ENCODE data around the gene SEC14L5. TPM values are rescaled to one million over a fixed set of nuclear protein-coding genes. Genes with fewer than 3 reads are reported as not detected.

SEC14L5 gene
- total and polyA plus RNA-seq, 2 of the 4 experiments (the other 2 are of a cell fraction), result 0.07 TPM; not detected in 1

DNA sequence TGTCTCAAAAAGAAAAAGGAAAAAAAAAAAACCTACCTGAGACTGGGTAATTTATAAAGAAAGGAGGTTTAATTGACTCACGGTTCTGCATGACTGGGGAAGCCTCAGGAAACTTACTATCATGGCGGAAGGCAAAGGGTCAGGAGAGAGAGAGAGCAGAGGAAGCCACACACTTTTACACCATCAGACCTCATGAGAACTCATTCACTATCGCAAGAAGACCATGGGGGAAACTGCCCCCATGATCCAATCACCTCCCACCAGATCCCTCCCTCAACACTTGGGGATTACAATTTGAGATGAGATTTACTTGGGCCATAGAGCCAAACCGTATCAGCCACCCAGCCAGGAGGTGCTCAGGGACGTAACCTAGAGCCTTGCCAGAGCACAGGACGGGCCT lies 54.8 kb downstream of the SEC14L5 start:
- H4K91ac ChIP-seq (ENCODE audit: insufficient read depth, low read depth, low read length), result no peak overlapping the region
- H3K9ac ChIP-seq (ENCODE audit: low read depth, low read length), result no peak overlapping the region
- H3K36me3 ChIP-seq (ENCODE audit: control insufficient read depth, insufficient read depth, low read length), result no peaks in the 10 kb centered on the region
- no peak overlapping the region for H3K14ac ChIP-seq (replicated peaks; ENCODE audit: low read depth, low read length)
- H4K20me1 ChIP-seq (ENCODE audit: insufficient read depth, low read length), result no peaks in the 10 kb centered on the region
- no peak overlapping the region for H3K4ac ChIP-seq (ENCODE audit: low read depth, low read length)
- H3K56ac ChIP-seq (ENCODE audit: extremely low read depth, insufficient read depth, low read length), result no peak overlapping the region
- H4K8ac ChIP-seq (ENCODE audit: low read depth in 2 of 2, low read length in 2 of 2), result no peak overlapping the region
- H3K9me1 ChIP-seq (ENCODE audit: insufficient read depth, low read length), result no peaks in the 10 kb centered on the region
- no peak for DNase-seq
- H2AK9ac ChIP-seq (replicated peaks; ENCODE audit: low read depth, low read length, poor library complexity), result no peak overlapping the region
- H3K4me3 ChIP-seq (ENCODE audit: insufficient read depth, low read depth, low read length), result no peak overlapping the region
- no peak overlapping the region for H3K18ac ChIP-seq (ENCODE audit: low read depth, low read length)
- no peaks in the 10 kb centered on the region for H3K9me3 ChIP-seq (ENCODE audit: control insufficient read depth, insufficient read depth, low read length)
- ATAC-seq (ENCODE audit: low read depth), result no peak
- H3K27me3 ChIP-seq (ENCODE audit: control insufficient read depth, insufficient read depth, low read length), result peaks cover 35% of the 10 kb centered on the region
- H3K79me1 ChIP-seq (ENCODE audit: low read depth in 1 of 2, low read length in 2 of 2), result no peaks in the 10 kb centered on the region
- H2BK15ac ChIP-seq (ENCODE audit: low read depth, low read length), result no peak overlapping the region
- H2BK20ac ChIP-seq (ENCODE audit: low read depth, low read length), result no peak overlapping the region
- H4K5ac ChIP-seq (ENCODE audit: low read depth, low read length), result no peak overlapping the region
- no peak overlapping the region for H2BK5ac ChIP-seq (ENCODE audit: low read depth, low read length, poor library complexity, severe bottlenecking)
- no peak overlapping the region for H3K4me2 ChIP-seq (ENCODE audit: low read depth, low read length)
- ChIA-PET CTCF (interaction anchor here (1.4 kb wide), 1 partner anchor 14 kb away, joined by 3 read pairs; no protein-coding TSS in a partner anchor), POLR2A (ENCODE audit: unreplicated experiment) (no interaction called here)
- intact Hi-C loops (cut with micrococcal nuclease) (no loop called here), dilution Hi-C loops (cut with HindIII; ENCODE audit: low sequenced_read_pairs, unreplicated experiment) (no loop called here), in situ Hi-C loops (cut with MboI; ENCODE audit: low sequenced_read_pairs) (no loop called here)
- H3K4me1 ChIP-seq (ENCODE audit: control insufficient read depth, insufficient read depth, low read length), result no peaks in the 10 kb centered on the region
- H2AFZ ChIP-seq (replicated peaks; ENCODE audit: low read length, poor library complexity), result no peak overlapping the region
- no peak overlapping the region for H3K27ac ChIP-seq (ENCODE audit: insufficient read depth, low read length)
- H3K23ac ChIP-seq (ENCODE audit: low read depth, low read length), result no peak overlapping the region
- H2BK120ac ChIP-seq (ENCODE audit: low read depth, low read length), result no peak overlapping the region
- TF ChIP-seq, protein P1, sequence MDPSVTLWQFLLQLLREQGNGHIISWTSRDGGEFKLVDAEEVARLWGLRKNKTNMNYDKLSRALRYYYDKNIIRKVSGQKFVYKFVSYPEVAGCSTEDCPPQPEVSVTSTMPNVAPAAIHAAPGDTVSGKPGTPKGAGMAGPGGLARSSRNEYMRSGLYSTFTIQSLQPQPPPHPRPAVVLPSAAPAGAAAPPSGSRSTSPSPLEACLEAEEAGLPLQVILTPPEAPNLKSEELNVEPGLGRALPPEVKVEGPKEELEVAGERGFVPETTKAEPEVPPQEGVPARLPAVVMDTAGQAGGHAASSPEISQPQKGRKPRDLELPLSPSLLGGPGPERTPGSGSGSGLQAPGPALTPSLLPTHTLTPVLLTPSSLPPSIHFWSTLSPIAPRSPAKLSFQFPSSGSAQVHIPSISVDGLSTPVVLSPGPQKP (IDR thresholded peaks at IDR 0.05; ENCODE audit: borderline replicate concordance, low read depth, low read length), result no peak
- no peak for TF ChIP-seq BHLHE40 (IDR thresholded peaks at IDR 0.05; ENCODE audit: low read depth, low read length)
- TF ChIP-seq FOS (IDR thresholded peaks at IDR 0.05; ENCODE audit: low read depth, low read length), result no peak
- TF ChIP-seq CHD1 (IDR thresholded peaks at IDR 0.05; ENCODE audit: low read depth, low read length), result no peak
- TF ChIP-seq POLR2A (IDR thresholded peaks at IDR 0.05; ENCODE audit: low read depth, low read length), result no peak
- no peak for TF ChIP-seq RCOR1 (IDR thresholded peaks at IDR 0.05; ENCODE audit: insufficient replicate concordance, low read length)
- no peak for TF ChIP-seq RFX5 (IDR thresholded peaks at IDR 0.05; ENCODE audit: low read depth, low read length)
- no TSS peak for BruUV-seq (replicated peaks)
- H2AK5ac ChIP-seq (ENCODE audit: low read depth, low read length), result no peak overlapping the region
- WGBS, 2 experiments (ENCODE audit: extremely low coverage in 2 of 2, insufficient read length in 1 of 2), result no CpG with 5 or more reads among the region's 6 CpGs
